WTC11 (cell line): Measurements from ENCODE around the gene MEDAG.

Experiments used
- ATF3 ChIP-seq: sonication (generic); formaldehyde crosslinking; conservative IDR thresholded peaks from 2 replicates; pipeline ENCODE4 v1.8.1; 2022; ENCODE audit warnings: mild to moderate bottlenecking, missing genetic modification reagents
- CTCF ChIP-seq: fragments of 200-600 bp; IDR thresholded peaks from 2 replicates; pipeline ENCODE4 v1.8.0; 2022; ENCODE audit warnings: antibody characterized with exemption
- FOXJ3 ChIP-seq: sonication (generic); formaldehyde crosslinking; IDR thresholded peaks from 2 replicates; pipeline ENCODE4 v1.9.0; 2021; ENCODE audit warnings: missing genetic modification reagents, mild to moderate bottlenecking, borderline replicate concordance
- FOXK1 ChIP-seq: sonication (generic); formaldehyde crosslinking; IDR thresholded peaks from 2 replicates; pipeline ENCODE4 v1.8.0; 2022; ENCODE audit warnings: mild to moderate bottlenecking, moderate library complexity, missing genetic modification reagents
- FOXP1 ChIP-seq: sonication (generic); formaldehyde crosslinking; IDR thresholded peaks from 2 replicates; pipeline ENCODE4 v1.8.0; 2022; ENCODE audit warnings: missing genetic modification reagents, mild to moderate bottlenecking, moderate library complexity, borderline replicate concordance
- IRF1 ChIP-seq: sonication (generic); formaldehyde crosslinking; IDR thresholded peaks from 2 replicates; pipeline ENCODE4 v1.8.0; 2023; ENCODE audit warnings: missing genetic modification reagents
- NFYB ChIP-seq: sonication (generic); formaldehyde crosslinking; conservative IDR thresholded peaks from 2 replicates; pipeline ENCODE4 v1.8.0; 2022; ENCODE audit warnings: low read depth, missing genetic modification reagents
- TEAD4 ChIP-seq: sonication (generic); formaldehyde crosslinking; IDR thresholded peaks from 2 replicates; pipeline ENCODE4 v1.8.0; 2022; ENCODE audit warnings: mild to moderate bottlenecking, missing genetic modification reagents

GRCh38 chr13:30927595-30927994 lies 21.5 kb downstream of the MEDAG start:
- TF ChIP-seq CTCF (no peak), FOXK1 (CRISPR knock-in tag) (no peak), NFYB (no peak), TEAD4 (CRISPR knock-in tag) (no peak), ATF3 (no peak), FOXP1 (no peak), FOXJ3 (CRISPR knock-in tag) (no peak), IRF1 (no peak)
